GM19463 (cell line): ENCODE results near the gene FLOT2.
"Not testable (repeated sequence)": the region's sequence is repeated elsewhere in the genome, so short reads cannot be mapped to it uniquely, and the experiment has no call there.

Source experiments
- ATAC-seq: cut with Tn5 transposase; IDR thresholded peaks from one replicate; pipeline ENCODE4 v1.9.1; 2021; ENCODE audit warnings: mild to moderate bottlenecking, moderate library complexity; ENCODE audit not compliant: unreplicated experiment

Gene FLOT2

GRCh38 chr17:28917029-28917428 lies 19.5 kb upstream of the FLOT2 start:
- no peak for ATAC-seq

GRCh38 chr17:28916302-28916934 lies 18.9 kb upstream of the FLOT2 start:
- ATAC-seq = no peak

GRCh38 chr17:28912938-28913333 lies 15.4 kb upstream of the FLOT2 start:
- no peak for ATAC-seq

DNA sequence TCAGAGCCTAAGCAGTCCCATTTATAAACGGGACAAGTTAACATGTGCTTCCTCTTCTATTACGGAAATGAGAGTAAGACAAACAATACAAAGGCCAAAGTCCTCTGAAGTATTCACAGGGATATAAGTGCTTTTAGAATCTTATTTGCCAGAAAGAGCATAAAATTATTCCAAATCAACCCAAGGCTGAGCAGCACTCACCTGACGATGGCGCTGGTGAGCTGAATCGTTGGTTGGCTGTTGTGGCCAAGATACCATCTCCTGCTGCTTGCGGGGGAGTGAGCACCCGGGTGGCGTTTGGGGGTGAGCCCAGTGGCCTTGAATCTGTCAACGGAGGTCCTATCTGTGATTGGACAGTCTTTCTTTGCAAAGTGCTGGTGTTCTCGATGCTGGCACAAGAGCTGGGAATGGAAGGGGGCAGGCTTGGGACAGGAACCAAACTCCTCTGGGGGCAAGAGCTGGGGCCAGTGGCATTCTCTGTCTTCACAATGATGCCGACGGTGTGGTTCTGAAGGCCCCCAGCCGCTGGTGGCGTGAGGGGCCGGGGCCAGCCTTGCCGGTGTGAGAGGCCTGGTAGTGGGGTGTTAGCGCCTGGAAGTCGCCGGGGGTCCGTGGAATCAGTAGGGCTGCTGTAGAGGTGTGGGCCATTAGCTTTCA lies 14.9 kb upstream of the FLOT2 start:
- ATAC-seq = no peak

DNA sequence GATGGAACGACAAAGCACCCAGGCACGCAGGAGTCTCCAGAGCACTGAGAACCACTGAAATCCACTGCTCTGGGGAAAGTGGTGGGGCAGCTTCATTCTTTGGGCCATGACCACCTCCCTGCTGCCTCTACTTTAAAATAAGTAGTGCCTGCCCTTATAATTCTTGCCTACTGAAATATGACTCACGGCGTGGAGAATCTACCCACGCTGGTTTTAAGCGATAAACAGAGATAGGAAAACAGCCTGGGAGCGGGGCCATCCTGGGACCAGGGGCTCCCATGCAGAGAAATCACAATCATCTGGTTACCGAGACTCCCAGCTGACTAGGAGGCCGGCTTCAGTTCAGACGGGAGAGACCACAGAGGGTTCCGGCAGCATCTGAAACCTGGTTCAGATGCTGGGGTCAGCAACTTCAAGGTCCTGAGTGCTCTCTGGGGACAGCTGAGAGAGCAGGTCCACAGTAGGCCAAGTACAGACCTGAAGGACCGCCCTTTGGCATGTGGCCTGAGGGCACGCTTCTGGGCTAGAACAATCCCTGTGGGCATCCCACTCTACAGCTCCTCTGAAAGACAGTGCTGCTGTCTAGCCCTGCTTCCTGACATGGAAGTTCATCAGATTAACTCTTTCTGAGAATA lies 14.0 kb upstream of the FLOT2 start:
- no peak for ATAC-seq

DNA sequence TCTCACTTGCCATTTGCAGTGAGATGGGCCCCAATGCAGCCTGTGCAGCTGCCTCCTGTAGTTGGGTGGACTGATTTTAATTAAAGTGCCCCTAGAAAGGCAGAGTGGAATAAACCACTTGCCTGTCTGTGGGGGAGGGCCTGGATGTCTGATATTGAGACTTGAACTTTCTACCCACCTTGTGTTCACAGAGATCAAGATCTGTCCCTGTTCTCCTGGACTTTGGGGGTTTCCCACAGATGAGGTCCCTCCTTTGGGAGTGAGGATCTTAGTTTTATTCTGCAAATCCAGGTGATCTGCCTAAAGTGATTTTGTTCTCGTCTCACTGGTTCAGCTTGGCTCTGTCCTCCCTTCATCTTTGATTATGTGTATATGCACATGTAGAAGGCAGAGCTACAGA lies 13.0 kb upstream of the FLOT2 start:
- no peak for ATAC-seq

DNA sequence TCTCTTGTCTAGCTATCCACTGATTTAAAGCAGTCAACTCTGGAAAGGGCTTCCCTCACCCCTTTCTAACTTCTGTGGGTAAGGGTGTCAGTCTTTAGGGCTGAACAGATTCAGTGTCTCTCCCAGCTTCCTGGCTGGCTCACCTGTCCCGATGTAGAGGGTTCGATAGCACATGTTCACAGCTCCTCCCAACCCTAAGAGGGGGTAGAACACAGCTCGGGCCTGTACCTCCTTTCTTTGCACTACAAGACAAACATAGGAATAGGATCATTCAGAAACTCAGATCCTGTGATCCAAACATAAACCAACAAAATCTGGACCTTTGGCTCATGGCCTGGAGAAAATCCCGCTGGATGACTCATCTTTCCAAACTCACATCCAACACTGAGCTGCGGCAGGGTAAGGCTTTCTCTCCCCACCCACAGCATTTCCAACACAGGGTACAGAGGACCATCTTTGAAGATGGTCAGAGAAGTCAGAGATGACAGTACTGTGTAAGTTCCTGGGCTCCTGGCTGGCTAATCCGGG lies 11.2 kb upstream of the FLOT2 start:
- no peak for ATAC-seq

DNA sequence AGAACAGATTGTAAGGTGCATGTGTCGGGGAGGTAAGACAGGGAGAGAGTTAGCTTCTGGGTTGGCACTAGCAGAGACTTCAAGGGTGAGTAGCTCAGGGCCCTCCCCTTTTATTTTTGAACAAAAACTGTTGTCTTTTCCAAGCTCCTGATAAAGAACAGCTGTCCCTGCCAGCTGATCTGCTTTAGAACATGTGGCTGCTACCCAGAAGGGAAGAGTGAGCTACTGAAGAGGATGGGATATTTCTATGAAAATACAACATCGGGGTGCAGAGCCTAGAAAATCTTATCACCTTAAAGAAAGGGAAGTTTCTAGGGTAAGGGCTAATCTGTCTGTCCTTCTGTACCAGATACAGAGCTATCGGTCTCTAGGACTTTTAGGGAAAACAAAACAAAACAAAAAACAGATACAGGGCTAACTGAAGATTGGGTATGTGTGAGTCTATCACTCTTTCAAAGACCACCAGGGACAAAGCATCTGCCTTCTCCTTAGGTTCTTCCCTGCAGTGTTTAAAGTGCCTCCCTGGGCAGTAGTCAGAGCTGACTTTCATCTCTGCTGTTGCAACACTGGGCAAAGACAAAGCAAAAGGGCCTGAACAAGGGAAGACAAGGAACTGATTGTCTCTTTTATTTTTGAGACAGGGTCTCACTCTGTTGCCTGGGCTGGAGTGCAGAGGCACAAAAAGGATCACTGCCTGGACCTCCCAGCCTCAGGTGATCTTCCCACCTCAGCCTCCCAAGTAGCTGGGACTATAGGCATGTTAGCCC lies 10.4 kb upstream of the FLOT2 start:
- ATAC-seq = no peak

DNA sequence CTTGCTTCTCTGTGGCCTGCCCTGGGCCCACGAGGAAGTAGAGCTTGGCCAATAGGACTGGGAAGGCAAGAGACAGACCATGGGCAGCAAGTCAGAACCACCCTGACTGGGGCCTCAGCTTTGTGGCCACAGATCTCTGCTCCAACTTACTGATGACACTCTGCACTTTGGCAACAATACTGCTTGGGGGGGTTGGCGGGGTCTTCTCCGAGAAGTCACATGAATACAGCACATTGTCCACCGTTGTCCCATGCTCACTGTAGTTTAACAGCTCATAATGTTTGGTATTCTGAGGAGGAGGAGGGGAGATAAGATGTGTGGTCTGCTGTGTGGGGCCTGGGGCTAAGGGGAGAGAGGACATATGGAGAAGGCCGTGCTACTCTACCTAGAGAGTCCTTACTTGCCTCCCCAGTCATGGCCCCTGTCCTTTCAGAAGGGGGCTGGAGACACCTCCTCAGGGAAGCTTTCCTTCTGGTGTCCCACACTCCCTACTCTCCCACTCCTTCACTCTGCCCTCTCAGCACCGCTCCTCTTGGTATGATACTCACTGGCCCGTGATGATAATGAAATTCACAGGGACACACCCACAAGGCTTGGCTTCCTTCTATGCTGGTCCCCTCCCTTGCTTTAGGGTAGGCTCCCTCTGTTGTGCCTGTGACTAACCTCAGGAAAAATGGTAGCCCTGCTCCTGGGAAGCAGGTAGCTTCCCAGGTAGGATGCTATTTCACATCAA lies 9.3 kb upstream of the FLOT2 start:
- no peak for ATAC-seq

- ATAC-seq = no peak
Observed at GRCh38 chr17:28906276-28906675, 8.7 kb upstream of the FLOT2 start.

DNA sequence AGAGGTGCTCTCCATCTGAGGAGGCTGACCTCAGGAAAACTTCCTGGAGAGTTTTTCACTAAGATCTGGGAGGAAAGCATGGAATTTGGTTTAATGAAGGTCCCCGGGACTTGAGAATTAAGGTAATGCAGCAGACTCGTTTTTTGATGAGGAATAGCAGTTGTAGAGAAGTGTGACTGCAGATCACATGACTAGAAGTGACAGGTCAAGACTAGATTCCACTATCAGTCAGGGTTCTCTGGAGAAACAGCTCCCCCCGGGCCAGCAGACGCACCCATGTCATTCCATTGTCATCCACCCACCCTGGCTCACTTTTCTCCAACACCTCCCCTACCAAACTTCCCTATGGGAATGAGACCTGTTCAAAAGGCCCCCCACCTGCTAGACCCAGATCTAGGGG lies 7.3 kb upstream of the FLOT2 start:
- ATAC-seq = no peak

- not testable (repeated sequence) for ATAC-seq
Observed at GRCh38 chr17:28903546-28903841, 6.0 kb upstream of the FLOT2 start.

GRCh38 chr17:28902819-28903545 lies 5.4 kb upstream of the FLOT2 start, which contains the start of gene DHRS13:
TSS of gene DHRS13 (minus strand) at chr17:28903079. CDS start at chr17:28902944, 135 bp downstream.
- ATAC-seq = peak; percentile 90

DNA sequence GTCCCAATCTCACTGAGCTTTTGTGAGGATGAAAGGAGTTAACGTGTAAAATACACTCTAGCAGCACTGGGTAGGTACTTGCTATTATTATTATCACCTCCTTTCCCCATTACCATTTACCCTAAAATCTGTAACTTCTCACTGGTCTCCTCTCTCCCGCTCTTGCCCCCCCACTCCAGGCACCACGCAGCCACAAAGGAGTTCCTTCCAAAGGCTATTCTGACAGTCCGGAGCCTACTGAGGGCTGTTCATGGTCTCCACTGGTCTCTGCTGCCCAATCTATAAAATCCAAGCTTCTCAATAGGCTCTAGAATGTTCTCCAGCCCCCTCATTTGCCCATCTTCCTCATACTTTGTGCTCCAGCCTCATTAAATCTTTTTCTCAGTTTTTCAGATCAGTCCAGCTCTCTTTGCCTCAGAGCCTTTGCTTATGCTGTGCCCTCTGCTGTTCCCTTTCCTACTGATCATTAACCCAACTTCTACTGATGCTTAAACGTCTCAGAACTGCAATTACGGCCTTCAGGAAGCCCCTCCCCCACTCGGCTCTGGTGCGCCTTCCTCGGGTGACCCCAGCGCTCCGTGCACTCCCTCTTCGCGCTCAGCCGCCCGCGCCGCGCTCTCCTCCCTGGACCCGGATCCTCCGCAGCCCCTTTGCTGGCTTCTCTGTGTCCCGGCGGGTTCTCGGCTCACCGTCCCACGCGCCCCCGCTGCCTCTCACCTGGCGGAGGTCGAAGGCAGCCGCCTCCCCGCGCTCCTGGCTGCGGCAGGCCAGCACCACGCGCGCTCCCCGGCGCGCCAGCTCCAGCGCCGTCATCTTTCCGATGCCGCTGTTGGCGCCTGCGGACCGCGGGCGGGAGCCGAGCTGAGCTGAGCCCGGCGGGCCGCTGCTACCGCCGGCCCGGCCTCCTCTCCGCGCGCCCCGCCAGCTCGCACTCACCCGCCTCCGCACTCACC lies 4.6 kb upstream of the FLOT2 start:
- ATAC-seq = peak; percentile 24

- no peak for ATAC-seq
Observed at GRCh38 chr17:28900986-28901726, 3.6 kb upstream of the FLOT2 start.

GRCh38 chr17:28899212-28899815 lies 1.8 kb upstream of the FLOT2 start:
- ATAC-seq = no peak

- ATAC-seq = no peak
Observed at GRCh38 chr17:28898527-28898955, 1.0 kb upstream of the FLOT2 start.
